ENCODE results near the gene ZSWIM4.
A peak's percentile ranks its signal among the peaks of the same experiment; 100 is the strongest.

DNA sequence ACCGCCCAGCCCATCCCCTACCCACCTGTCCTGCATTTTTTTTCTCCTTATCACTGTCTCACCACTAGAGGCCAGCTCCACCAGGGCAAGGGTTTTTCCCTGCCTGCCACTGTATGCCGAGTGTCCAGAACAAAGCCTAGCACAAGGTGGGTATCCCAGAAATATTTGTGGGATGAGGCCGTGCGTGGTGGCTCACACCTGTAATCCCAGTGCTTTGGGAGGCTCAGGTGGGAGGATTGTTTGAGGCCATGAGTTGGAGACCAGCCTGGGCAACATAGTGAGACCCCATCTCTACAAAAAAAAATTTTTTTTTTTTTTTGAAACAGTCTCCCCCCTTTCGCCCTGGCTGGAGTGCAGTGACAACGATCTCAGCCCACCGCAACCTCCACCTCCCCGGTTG, 33.8 kb upstream of the ZSWIM4 start:
- TF ChIP-seq CTCF (IDR thresholded peaks at IDR 0.05), result peak in 1 of 4 donors; percentile 4
- TF ChIP-seq POLR2A (IDR thresholded peaks at IDR 0.05), result no peak

All from right lobe of liver (tissue), 4 donors.